Activated naive CD8-positive, alpha-beta T cell (primary cell): ENCODE results near the gene SLC27A1.
A peak's percentile ranks its signal among the peaks of the same experiment; 100 is the strongest.
"Not testable (repeated sequence)": the region's sequence is repeated elsewhere in the genome, so short reads cannot be mapped to it uniquely, and the experiment has no call there.

Experiments
- H3K27ac Mint-ChIP-seq: one replicate; pipeline ENCODE4 v1.8.0; 2021; ENCODE audit warnings: mixed read lengths
- H3K27me3 Mint-ChIP-seq: one replicate; pipeline ENCODE4 v1.8.0; 2021; ENCODE audit warnings: mixed read lengths
- H3K36me3 Mint-ChIP-seq: one replicate; pipeline ENCODE4 v1.8.0; 2021; ENCODE audit warnings: mixed read lengths
- H3K4me1 Mint-ChIP-seq: one replicate; pipeline ENCODE4 v1.8.0; 2021; ENCODE audit warnings: low read depth, mixed read lengths
- H3K4me3 Mint-ChIP-seq: one replicate; pipeline ENCODE4 v1.8.0; 2021; ENCODE audit warnings: mild to moderate bottlenecking, mixed read lengths
- H3K9me3 Mint-ChIP-seq: one replicate; pipeline ENCODE4 v1.8.0; 2021; ENCODE audit warnings: low read depth, mixed read lengths

Gene SLC27A1

GRCh38 chr19:17510220-17510993, 40.1 kb downstream of the SLC27A1 start:
- H3K36me3 Mint-ChIP-seq = peaks cover 2% of the 10 kb centered on the region
- H3K4me1 Mint-ChIP-seq = peaks cover 36% of the 10 kb centered on the region
- peak overlapping the region; percentile 99 for H3K27ac Mint-ChIP-seq
- H3K9me3 Mint-ChIP-seq = no peaks in the 10 kb centered on the region
- H3K4me3 Mint-ChIP-seq = peak overlapping the region; percentile 100
- H3K27me3 Mint-ChIP-seq = no peaks in the 10 kb centered on the region

DNA sequence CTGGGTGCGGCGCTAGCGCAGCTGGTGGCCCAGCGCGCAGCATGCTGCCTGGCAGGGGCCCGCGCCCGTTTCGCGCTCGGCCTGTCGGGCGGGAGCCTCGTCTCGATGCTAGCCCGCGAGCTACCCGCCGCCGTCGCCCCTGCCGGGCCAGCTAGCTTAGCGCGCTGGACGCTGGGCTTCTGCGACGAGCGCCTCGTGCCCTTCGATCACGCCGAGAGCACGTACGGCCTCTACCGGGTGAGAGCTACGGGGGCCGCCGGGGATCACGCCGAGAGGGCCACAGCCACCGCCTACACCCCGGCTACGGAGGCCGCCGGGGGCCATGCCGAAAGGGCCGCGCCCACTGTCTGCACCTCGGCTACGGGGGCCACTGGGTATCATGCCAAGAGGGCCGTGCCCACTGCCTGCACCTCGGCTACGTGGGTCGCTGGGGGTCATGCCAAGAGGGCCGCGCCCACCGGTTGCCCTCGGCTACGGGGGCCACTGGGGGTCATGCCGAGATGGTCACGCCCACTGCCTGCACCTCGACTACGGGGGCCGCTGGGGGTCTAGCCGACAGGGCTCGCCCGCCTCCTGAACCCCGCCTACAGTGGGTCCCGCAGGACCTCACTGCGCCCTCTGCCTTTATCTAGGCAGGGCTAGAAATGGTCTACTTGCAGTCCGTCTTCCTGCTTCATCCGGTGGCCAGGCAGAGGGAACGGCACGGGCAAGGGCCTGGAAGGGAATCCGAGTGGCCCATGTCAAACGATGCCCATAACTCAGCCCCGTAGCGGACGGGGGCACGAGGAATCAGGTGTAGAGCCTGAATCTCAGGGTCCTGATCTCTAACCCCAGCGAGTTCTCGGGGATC, 41.6 kb downstream of the SLC27A1 start:
- Mint-ChIP-seq H3K4me3 (peak overlapping the region; percentile 100), H3K36me3 (peaks cover 2% of the 10 kb centered on the region), H3K27ac (peak overlapping the region; percentile 87), H3K27me3 (no peaks in the 10 kb centered on the region), H3K9me3 (no peaks in the 10 kb centered on the region), H3K4me1 (peaks cover 36% of the 10 kb centered on the region)

DNA sequence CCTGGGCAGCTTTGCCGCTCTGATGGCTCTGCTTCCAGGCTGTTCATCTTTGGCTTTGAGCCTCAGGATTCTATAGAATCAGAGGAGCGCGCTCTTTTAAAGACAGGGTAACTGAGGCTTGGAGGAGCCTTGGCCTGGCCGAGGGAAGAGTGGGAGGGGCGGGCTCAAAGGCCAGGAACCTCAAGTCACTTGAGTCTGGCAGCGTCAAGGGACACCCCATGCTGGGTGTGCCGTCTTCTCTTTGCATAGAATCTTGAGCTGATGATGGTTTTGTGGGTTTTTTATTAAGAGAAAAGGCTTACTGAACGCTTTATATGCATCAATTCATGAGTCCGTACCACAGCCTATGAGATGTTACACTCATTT, 42.2 kb downstream of the SLC27A1 start:
- H3K4me1 Mint-ChIP-seq = peaks cover 34% of the 10 kb centered on the region
- H3K27ac Mint-ChIP-seq = peak overlapping the region; percentile 87
- no peaks in the 10 kb centered on the region for H3K9me3 Mint-ChIP-seq
- peak overlapping the region; percentile 89 for H3K4me3 Mint-ChIP-seq
- peaks cover 7% of the 10 kb centered on the region for H3K36me3 Mint-ChIP-seq
- H3K27me3 Mint-ChIP-seq = no peaks in the 10 kb centered on the region

DNA sequence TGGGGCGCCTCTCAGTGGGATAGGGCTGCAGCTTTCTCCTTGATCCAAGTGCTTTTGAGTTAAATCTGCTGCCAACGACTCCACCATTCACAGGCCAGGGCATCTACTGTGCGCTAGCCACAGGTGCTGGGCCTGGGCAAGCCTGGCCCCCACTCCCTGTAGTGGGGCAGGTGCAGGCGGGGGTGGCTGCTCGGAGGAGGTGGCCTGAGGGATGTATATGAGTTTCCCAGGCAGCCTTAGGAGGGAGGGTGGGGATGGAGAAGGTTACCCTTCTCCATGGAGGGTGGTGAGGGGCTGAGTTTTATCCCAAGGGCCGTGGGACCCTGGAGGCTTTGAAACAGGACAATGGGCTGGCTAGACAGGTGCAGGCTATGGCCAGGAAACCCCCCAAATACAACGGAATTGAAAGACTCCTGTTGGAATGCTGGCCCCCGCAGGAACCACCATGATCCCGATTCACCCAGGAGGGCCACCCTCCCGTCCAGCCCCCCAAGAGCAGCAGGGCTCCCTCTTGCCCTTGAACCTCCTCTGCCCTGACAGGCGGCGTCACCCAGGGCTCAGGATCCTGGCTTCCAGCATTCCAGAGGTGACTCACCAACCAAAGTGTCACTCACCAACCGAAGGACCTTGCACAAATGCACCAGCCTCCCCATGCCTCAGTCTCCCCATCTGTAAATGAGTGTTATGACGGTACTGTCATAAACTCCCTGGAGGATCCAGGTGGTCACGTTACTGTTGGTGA, 45.3 kb downstream of the SLC27A1 start:
- peaks cover 19% of the 10 kb centered on the region for H3K4me1 Mint-ChIP-seq
- no peak overlapping the region for H3K27ac Mint-ChIP-seq
- no peaks in the 10 kb centered on the region for H3K9me3 Mint-ChIP-seq
- H3K27me3 Mint-ChIP-seq = no peaks in the 10 kb centered on the region
- H3K36me3 Mint-ChIP-seq = peaks cover 10% of the 10 kb centered on the region
- H3K4me3 Mint-ChIP-seq = no peak overlapping the region

DNA sequence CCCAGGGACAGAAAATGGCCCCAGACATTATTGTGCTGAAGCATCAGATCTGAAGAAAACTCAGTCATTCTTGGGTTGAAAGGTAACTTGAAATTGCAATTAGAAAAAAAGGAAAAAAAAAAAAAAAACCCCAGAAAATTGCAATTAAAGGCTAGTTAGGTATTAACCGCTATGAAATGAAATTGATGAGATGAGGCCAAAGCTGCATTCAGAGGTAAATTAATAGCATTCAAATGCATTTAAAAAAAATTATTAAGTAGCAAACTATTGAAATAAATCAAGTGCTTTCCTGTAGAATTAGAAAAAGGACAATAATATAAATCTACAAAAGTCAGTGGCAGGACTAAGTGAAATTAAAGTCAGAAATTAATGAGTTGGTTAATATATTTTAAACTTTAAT, 47.6 kb downstream of the SLC27A1 start:
- no peak overlapping the region for H3K27ac Mint-ChIP-seq
- peaks cover 8% of the 10 kb centered on the region for H3K36me3 Mint-ChIP-seq
- H3K27me3 Mint-ChIP-seq = no peaks in the 10 kb centered on the region
- H3K4me3 Mint-ChIP-seq = no peak overlapping the region
- H3K4me1 Mint-ChIP-seq = peaks cover 16% of the 10 kb centered on the region
- H3K9me3 Mint-ChIP-seq = no peaks in the 10 kb centered on the region

DNA sequence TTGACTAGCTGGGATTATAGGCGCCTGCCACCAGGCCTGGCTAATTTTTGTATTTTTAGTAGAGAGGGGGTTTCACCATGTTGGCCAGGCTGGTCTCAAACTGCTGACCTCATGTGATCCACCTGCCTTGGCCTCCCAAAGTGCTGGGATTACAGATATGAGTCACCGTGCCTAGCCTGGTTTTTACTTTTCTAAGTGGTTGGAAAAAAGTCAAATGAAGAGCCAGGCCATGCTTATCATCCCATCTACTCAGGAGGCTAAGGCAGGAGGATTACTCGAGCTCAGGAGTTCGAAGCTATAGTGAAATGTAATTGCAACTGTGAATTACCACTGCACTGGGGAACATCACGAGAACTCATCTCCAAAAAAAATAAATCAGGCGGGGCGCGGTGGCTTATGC, 48.3 kb downstream of the SLC27A1 start:
- peaks cover 21% of the 10 kb centered on the region for H3K4me1 Mint-ChIP-seq
- not testable (repeated sequence) for H3K27me3 Mint-ChIP-seq, H3K36me3 Mint-ChIP-seq, H3K9me3 Mint-ChIP-seq, H3K4me3 Mint-ChIP-seq, H3K27ac Mint-ChIP-seq

- no peak overlapping the region for H3K4me3 Mint-ChIP-seq
- H3K27ac Mint-ChIP-seq = no peak overlapping the region
- peaks cover 8% of the 10 kb centered on the region for H3K36me3 Mint-ChIP-seq
- no peaks in the 10 kb centered on the region for H3K9me3 Mint-ChIP-seq
- H3K27me3 Mint-ChIP-seq = no peaks in the 10 kb centered on the region
- peaks cover 26% of the 10 kb centered on the region for H3K4me1 Mint-ChIP-seq
These were observed 49.6 kb downstream of the SLC27A1 start for GRCh38 chr19:17519967-17520366.

- Mint-ChIP-seq H3K4me3 (no peak overlapping the region), H3K27ac (no peak overlapping the region), H3K9me3 (no peaks in the 10 kb centered on the region), H3K27me3 (no peaks in the 10 kb centered on the region), H3K36me3 (peaks cover 8% of the 10 kb centered on the region), H3K4me1 (peaks cover 28% of the 10 kb centered on the region)
These were observed 50.5 kb downstream of the SLC27A1 start for GRCh38 chr19:17520865-17521264.

GRCh38 chr19:17522988-17523872, 52.9 kb downstream of the SLC27A1 start:
- no peaks in the 10 kb centered on the region for H3K36me3 Mint-ChIP-seq
- H3K9me3 Mint-ChIP-seq = no peaks in the 10 kb centered on the region
- peak overlapping the region; percentile 67 for H3K4me3 Mint-ChIP-seq
- H3K4me1 Mint-ChIP-seq = peaks cover 32% of the 10 kb centered on the region
- H3K27me3 Mint-ChIP-seq = no peaks in the 10 kb centered on the region
- peak overlapping the region; percentile 89 for H3K27ac Mint-ChIP-seq

DNA sequence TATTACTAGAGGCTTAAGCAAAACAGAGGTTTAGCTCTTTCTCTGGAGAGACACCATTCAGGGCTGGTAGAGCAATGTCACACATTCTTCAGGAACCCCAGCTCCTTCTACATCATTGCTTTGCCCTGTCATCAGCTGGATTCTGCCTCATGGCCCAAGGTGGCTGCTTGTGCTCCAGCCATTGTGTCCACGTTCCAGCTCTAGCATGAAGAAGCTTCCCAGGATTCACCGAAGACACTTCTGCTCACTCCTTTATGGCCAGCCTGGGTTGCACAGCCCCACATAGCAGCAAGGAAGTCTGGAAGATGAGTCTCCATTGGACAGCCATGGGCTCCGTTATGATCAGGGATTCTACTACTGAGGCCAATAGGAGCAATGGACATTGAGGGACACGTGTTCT, 54.3 kb downstream of the SLC27A1 start:
- peaks cover 32% of the 10 kb centered on the region for H3K4me1 Mint-ChIP-seq
- H3K27ac Mint-ChIP-seq = no peak overlapping the region
- H3K36me3 Mint-ChIP-seq = no peaks in the 10 kb centered on the region
- H3K4me3 Mint-ChIP-seq = no peak overlapping the region
- H3K27me3 Mint-ChIP-seq = no peaks in the 10 kb centered on the region
- no peaks in the 10 kb centered on the region for H3K9me3 Mint-ChIP-seq

- Mint-ChIP-seq H3K9me3 (no peaks in the 10 kb centered on the region), H3K27ac (no peak overlapping the region), H3K36me3 (no peaks in the 10 kb centered on the region), H3K4me1 (peaks cover 29% of the 10 kb centered on the region), H3K4me3 (no peak overlapping the region), H3K27me3 (no peaks in the 10 kb centered on the region)
These were observed 54.8 kb downstream of the SLC27A1 start for GRCh38 chr19:17525141-17525540.

DNA sequence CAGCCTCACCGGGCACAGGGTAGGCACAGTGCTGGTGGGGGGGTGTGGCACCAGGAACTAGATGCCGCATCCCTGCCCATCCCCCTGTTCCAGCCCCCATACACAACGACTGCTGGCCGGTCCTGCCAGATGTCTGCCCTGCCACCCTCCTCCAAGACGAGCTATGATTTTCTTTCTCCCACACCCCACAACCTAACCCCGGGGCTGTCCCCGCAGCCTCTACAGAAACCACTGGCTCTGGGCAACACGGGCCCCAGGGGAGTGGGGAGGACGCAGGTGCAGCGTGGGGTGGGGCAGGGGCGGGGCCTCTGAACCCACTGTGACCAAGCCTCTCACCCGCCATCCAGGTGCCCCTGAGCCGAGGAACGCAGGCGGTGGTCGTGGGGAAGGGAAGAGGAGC, 56.6 kb downstream of the SLC27A1 start:
- peak overlapping the region; percentile 7 for H3K4me3 Mint-ChIP-seq
- H3K36me3 Mint-ChIP-seq = no peaks in the 10 kb centered on the region
- H3K27ac Mint-ChIP-seq = no peak overlapping the region
- no peaks in the 10 kb centered on the region for H3K27me3 Mint-ChIP-seq
- peaks cover 29% of the 10 kb centered on the region for H3K4me1 Mint-ChIP-seq
- no peaks in the 10 kb centered on the region for H3K9me3 Mint-ChIP-seq

DNA sequence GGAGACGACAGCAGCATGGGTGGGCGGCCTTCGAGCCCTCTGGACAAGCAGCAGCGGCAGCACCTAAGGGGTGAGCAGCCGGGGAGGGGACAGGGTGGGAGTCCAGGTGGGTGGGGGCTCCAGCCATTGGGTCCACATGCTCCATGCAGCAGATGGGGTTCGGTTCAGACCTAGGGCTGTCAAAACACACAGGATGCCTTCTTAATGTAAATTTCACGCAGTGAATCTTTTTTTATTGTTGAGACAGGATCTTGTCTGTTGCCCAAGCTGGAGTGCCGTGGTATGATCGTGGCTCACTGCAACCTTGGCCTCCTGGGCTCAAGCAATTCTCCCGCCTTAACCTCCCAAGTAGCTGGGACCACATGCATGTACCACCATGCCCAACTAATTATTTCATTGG, 57.0 kb downstream of the SLC27A1 start:
- Mint-ChIP-seq H3K4me1 (peaks cover 28% of the 10 kb centered on the region), H3K9me3 (no peaks in the 10 kb centered on the region), H3K27me3 (no peaks in the 10 kb centered on the region), H3K36me3 (no peaks in the 10 kb centered on the region), H3K4me3 (no peak overlapping the region), H3K27ac (no peak overlapping the region)

- Mint-ChIP-seq H3K36me3 (no peaks in the 10 kb centered on the region), H3K27ac (no peak overlapping the region), H3K4me1 (peaks cover 15% of the 10 kb centered on the region), H3K27me3 (no peaks in the 10 kb centered on the region), H3K9me3 (no peaks in the 10 kb centered on the region), H3K4me3 (no peak overlapping the region)
These were observed 58.3 kb downstream of the SLC27A1 start for GRCh38 chr19:17528610-17529009.
